Measurements from ENCODE around the gene EGFL7.

The EGFL7 gene

DNA sequence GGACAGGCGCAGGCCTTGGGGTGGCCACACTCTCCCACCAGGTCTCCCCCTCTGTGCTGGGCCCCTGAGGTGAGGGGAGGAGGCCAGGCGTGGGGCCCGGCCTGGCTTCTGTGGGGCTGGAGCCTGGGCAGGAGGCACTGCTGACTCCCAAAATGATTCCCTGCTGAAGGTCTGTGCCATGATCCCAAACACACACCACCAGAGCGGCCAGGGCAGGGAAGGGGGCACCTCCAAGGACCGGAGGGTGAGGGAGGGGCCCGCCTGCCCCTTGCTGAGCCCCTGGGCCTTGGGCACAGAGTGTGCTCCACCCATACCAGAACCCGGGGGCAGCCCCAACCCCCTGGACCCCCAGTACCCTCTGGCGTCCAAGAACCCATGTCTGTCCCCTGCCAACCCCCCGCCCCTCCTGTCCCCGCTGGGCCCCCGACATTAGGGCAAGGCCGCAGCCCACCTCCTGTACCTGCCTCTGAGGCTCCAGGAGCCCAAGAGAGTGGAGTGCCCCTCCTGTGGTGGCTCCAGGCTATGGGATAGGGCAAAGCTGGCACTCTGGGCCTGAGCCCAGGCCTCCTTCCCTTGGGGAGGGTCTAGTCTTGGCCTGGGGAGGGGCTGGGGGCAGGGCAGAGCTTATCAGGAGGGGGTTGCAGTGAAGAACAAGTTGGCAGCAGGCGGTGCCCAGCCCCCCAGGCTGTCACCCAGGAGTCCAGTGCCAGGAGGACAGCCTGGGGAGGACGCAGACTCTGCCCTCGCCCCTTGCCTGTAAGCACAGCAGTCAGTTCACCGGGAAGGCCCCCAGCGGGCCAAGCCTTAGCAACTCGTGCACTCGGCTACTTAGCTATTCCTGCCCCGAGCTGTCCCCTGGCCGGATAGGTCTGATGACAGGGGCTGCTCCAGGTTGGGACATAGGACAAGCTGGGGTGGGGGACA is 2.6 kb upstream of the EGFL7 start:
- no peak for DNase-seq (ENCODE audit: low read depth in 2 of 2)

DNA sequence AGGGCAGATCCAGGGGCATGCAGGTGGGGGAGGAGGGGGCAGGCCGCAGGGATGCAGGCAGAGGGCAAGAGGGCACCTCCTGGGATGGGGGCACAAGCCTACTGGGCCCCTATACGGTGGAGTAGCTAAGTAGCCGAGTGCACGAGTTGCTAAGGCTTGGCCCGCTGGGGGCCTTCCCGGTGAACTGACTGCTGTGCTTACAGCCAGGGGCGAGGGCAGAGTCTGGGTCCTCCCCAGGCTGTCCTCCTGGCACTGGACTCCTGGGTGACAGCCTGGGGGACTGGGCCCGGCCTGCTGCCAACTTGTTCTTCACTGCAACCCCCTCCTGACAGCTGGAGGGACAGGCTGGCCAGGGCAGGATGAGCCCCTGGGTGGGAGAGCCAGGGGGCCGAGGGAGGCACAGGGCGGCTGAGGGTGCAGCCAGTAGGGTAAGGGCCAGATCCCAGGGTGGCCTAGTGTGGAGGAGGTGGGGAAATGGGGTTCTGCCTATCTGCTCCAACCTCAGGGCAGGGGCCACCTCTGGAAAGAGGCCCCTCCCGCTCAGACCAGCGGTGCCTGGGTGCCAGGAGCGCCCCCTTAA is 1.7 kb upstream of the EGFL7 start:
- no peak for DNase-seq (ENCODE audit: low read depth in 2 of 2)

- no peak for DNase-seq (ENCODE audit: low read depth in 2 of 2)
These were observed 933 bp upstream of the EGFL7 start for GRCh38 chr9:136661641-136662325.

DNA sequence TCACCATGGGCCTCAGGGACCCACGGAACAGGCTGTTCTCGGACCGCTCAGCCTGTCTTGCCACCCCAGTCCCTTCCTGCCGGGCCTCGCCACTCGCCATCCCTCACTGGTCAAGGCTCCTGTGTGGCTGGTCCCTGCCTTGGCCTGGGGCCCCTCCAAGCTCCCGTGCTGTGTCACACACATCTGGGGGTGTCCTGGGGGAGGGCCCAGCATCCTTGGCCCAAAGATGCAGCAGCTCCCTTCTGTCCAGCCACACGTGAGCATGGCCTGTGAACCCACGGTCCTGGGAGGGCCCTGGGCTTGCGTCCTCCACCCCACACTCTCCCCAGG is 425 bp upstream of the EGFL7 start:
- no peak for DNase-seq (ENCODE audit: low read depth in 2 of 2)

DNA sequence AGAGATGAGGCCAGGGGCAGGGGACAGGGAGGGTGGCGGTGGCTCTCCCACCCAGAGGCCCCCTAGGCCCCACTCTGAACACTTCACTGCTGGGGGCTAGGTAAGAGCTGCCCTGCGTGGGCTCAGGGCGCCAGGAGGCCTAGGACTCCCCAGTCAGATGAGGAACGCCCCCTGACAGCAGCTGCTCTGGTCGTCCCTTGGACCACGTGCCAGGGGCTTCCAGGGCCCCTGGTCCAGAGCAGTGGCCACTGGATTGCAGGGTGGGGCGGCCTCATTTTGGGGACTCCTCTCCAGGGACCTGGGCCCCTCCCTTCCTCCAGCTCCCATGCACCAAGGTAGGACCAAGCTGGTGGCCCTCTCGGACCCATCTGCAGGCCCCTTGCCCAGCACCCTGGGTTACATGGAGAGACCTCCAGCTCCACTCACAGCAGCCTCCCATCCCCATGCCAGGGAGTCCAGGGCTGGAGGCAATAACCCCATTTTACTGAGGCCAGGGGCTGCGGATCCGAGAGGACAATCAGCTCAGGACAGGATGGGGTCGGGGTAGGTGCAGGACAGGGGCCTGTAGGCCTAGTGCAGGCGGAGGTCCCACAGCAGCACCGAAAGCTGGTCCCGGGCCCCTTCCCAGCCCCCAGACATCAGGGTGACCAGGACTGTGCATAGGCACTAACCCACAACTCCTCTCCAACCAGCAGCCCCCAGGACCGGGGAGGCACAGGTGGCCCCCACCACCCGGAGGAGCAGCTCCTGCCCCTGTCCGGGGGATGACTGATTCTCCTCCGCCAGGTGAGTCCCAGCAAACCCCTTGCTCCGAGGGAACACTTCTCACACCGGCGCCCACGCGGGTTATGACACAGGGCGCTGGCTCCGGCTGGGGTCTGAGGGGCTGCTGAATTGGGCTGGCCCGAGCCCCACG is 1.5 kb downstream of the EGFL7 start:
- no peak for DNase-seq (ENCODE audit: low read depth in 2 of 2)

GRCh38 chr9:136665111-136665703 is 2.5 kb downstream of the EGFL7 start:
- no peak for DNase-seq (ENCODE audit: low read depth in 2 of 2)

DNA sequence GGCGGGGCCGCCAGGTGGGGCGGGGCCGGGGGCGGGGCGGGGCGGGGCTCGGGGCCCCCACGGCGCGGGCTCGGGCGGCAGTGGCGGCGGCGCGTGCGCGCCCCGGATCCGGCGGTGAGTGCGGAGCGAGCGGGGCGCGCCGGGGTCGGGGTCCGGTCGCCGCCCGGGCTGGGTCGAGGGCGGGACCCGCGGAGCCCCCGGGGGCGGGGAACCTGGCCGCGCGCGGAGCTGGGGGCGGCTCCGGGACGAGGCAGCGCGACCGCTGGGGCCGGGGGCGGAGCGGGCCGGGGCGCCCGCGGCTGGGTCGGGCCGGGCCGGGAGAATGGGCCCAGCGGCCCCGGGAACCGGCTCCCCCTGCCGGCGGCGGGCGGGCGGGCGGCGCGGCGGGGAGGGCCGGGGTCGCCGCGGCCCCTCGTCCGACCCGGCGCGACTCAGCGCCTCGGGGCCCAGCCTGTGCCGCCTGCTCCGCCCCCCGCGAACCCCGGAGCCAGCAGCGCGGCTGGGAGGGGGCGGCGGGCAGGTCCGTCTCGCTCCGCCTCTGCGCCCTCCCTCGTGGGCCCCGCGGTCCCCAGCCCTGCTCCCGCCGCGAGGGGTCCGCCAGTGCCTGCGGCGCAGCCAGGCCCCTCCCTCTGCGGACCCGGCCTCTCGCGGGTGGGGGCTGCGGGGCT is 3.1 kb downstream of the EGFL7 start:
- DNase-seq (ENCODE audit: low read depth in 2 of 2): no peak

- DNase-seq (ENCODE audit: low read depth in 2 of 2): no peak
These were observed 3.9 kb downstream of the EGFL7 start for GRCh38 chr9:136666372-136667213.

GRCh38 chr9:136667214-136667939 is 4.7 kb downstream of the EGFL7 start:
- no peak for DNase-seq (ENCODE audit: low read depth in 2 of 2)

DNA sequence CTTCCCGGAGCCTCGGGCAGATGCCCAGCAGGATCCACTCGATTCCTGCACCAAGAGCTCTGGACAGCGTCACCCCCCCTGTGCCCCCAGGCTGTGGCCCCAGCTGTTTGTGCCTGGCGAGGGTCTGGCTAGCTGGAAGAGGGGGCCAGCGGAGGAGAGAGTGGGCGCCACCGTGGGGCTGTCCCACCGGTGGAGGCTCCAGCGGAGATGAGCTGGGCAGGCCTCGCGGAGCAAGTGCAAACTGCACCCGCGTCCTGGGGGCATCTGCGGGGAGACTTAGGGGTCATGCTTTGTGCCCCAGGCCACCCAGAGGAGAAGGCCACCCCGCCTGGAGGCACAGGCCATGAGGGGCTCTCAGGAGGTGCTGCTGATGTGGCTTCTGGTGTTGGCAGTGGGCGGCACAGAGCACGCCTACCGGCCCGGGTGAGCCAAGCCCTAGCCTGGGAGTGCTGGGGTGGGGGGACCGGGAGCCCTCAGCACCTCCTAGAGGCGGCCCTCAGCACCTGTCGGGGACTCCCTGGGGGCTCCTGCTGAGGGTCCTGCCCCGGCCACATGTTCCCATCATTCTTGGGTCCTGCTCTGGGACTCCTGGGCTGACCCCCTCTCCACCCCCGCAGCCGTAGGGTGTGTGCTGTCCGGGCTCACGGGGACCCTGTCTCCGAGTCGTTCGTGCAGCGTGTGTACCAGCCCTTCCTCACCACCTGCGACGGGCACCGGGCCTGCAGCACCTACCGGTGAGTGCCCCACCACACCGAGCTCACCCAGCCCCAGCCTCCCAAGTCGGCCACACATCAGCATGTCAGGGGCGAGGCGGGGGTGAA is 5.4 kb downstream of the EGFL7 start:
- no peak for DNase-seq (ENCODE audit: low read depth in 2 of 2)

DNA sequence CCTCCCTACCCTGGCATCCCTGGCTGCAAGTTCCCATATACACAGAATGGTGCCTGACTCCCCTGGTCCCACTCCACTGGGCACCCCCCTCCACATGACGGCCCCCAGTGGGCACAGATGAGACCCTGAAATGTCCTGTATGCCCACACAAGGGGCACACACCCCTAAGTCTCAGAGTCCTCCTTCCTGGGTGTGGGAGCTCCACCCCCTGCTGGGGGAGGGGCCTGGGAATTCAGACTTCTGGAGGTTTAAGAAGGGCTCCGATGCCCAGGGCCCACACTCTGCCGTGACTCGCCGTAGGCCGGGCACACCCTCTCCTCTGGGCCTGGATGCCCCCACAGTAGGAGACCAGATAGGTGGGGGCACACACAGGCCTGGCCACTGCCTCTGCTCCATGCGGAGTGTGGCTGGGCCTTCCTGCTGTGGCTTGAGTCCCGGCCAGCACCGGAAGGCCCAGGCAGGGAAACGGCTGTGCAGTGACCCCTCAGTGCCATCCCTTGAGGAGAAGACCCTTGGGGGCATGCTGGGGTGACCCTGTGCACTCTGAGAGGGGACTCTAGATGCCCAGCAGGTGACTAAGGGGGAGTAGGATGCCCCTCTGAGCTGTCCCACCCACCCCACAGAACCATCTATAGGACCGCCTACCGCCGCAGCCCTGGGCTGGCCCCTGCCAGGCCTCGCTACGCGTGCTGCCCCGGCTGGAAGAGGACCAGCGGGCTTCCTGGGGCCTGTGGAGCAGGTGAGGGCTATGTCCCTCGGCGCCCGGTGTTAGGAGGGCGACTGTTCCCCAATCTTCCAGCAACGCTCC is 6.5 kb downstream of the EGFL7 start:
- no peak for DNase-seq (ENCODE audit: low read depth in 2 of 2)

DNA sequence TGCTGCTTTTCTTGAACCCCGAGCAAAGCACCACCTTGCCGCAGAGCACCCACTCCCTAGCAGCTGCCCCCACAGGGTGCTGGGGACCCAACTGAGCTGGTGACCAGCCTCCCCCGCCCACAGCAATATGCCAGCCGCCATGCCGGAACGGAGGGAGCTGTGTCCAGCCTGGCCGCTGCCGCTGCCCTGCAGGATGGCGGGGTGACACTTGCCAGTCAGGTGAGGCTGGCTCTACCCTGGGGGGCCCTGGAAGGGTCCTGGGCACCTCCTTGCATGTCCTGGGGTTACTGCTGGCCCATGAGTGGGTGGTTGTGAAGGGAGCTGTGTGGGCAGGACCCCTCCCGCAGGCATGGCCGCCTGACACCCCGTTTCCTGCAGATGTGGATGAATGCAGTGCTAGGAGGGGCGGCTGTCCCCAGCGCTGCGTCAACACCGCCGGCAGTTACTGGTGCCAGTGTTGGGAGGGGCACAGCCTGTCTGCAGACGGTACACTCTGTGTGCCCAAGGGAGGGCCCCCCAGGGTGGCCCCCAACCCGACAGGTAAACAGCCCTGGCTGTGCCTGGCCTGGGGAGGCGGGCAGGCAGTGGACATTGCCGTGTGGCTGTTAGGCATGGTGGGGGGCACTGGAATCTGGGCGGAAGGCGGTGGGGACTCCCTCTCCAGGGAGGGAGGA is 7.2 kb downstream of the EGFL7 start:
- DNase-seq (ENCODE audit: low read depth in 2 of 2): no peak

DNA sequence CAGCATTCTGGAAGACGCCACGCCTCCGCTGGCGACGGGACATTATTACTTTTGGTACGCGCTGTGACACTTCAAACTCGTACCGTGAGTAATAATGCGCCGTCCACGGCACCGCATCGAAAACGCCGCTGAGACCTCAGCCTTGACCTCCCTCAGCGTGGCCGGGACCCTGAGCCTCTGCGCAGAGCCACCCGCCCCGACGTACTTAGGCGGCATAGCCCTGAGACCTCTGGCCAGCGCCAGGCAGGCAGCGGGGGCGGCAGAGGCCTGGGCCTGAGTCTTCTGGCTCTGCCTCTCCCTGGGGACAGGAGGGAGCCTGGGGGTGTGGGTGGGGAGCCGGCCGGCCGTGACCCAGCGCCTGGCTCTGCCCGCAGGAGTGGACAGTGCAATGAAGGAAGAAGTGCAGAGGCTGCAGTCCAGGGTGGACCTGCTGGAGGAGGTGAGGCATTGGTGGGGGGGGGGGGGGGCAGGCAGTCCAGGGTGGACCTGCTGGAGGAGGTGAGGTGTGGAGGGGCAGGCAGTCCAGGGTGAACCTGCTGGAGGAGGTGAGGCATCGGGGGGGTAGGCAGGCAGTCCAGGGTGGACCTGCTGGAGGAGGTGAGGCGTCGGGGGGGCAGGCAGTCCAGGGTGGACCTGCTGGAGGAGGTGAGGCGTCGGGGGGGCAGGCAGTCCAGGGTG is 8.0 kb downstream of the EGFL7 start:
- DNase-seq (ENCODE audit: low read depth in 2 of 2): no peak

- DNase-seq (ENCODE audit: low read depth in 2 of 2): no peak
These were observed 8.5 kb downstream of the EGFL7 start for GRCh38 chr9:136671254-136671614.

- peak in 1 of 2 donors; percentile 38 for DNase-seq (ENCODE audit: low read depth in 2 of 2)
These were observed 9.1 kb downstream of the EGFL7 start for GRCh38 chr9:136671646-136672430.
